Stimulated activated CD4-positive, alpha-beta T cell treated with anti-CD3 and anti-CD28 coated beads, Interleukin-2, amount 100 ng/mL, for 48 hours (primary cell): ENCODE results near the gene CEP131.

Experiments
- DNase-seq, 2 donors: peaks; one replicate each; pipeline ENCODE4 v3.0.0-alpha.2; 2020

The CEP131 gene

DNA sequence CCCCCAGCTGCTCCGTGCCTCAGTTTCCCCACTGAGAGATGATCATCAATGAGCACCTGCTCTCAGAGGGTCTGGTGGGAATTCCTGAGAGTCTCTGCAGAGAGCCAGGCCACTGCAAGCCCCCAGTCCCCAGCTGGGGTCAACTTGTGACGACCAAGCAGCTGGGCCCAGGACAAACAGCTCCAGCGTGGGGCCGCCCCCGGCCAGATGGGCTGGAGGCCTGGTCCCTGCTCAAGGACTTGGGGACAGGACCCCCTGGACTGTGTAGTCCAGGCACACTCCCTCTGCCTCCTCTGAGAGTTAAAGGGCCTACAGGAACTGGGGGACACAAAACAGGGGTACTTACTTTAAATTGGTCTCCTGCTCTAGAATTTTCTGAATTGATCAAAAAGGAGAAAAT lies 40.2 kb downstream of the CEP131 start:
- no peak for DNase-seq

DNA sequence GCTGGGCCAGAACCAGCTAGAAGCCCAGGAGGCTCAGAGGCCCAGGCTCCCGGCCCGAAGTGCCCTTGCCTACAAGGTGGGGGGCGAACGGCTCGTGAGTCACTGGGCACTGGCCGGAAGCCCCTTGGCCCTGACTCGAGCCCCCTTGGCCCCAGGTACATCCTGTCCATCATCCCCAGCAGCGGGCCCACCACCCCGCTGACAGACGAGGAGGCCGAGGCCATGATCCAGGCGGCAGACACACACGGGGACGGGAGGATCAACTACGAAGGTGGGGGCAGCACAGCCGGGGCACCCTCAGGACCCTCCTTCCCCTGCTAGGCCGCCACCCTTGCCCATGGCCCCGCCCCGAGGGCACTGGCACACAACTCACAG lies 41.0 kb downstream of the CEP131 start:
- no peak for DNase-seq

- no peak for DNase-seq
These were observed 41.6 kb downstream of the CEP131 start for GRCh38 chr17:81180836-81181810.

DNA sequence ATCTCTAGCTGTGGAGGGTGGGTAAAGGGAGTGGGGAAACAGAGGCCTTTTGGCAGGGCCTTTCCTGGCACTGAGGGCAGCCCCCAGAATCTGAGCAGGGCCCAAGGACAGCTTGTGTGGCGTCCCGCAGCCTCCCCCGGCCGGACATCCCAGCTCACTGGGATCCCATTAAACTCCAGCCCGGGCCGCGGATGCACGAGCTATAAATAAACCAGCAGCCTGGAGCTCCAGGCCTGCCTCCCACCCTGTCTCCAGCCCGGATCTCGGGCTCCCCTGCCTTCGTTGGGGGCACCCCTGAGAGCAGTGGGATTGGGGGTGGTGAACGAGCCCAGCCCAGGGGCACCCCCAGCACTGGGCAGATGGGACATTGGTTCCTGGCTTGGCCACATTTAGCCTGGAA lies 42.9 kb downstream of the CEP131 start:
- no peak for DNase-seq

DNA sequence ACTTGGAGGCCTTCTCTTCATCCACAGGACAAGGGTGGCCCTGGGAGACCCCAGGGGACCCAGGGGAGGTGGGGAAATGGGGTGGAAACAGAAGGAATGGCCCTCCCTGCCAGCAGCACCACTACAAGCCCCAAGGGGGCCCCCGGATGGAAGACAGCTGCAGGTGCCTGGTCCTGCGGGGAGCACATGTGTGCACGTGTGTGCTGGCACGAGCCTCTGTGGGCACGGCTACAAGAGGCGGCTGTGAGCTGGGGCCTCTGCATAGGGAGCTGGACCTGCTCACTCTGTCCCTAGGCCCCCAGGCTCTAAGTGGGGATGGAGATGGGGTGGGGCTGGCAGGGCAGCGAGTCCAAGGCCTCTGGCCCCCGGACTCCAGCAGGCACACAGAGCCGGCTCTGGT lies 43.5 kb downstream of the CEP131 start:
- no peak for DNase-seq

GRCh38 chr17:81178136-81179091 lies 44.4 kb downstream of the CEP131 start:
- no peak for DNase-seq

DNA sequence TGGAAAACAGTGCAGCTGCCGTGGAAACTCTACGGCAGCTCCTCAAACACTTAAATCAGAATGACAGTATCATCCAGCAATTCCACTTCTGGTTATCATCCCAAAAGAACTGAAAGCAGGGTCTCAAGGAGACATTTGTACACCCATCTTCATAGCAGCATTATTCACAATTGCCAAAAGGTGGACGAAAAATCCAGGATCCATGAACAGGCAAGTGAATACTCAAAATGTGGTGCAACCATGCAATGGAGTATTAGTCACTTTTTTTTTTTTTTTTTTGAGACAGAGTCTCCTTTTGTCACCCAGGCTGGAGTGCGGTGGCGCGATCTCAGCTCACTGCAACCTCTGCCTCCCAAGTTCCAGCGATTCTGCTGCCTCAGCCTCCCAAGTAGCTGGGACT lies 46.1 kb downstream of the CEP131 start:
- DNase-seq, result no peak

- no peak for DNase-seq
These were observed 49.0 kb downstream of the CEP131 start for GRCh38 chr17:81173762-81174155.

- no peak for DNase-seq
These were observed 49.6 kb downstream of the CEP131 start for GRCh38 chr17:81173052-81173761.

GRCh38 chr17:81171941-81172340 lies 50.8 kb downstream of the CEP131 start:
- DNase-seq, result no peak

GRCh38 chr17:81170727-81171494 lies 51.9 kb downstream of the CEP131 start:
- DNase-seq, result no peak

DNA sequence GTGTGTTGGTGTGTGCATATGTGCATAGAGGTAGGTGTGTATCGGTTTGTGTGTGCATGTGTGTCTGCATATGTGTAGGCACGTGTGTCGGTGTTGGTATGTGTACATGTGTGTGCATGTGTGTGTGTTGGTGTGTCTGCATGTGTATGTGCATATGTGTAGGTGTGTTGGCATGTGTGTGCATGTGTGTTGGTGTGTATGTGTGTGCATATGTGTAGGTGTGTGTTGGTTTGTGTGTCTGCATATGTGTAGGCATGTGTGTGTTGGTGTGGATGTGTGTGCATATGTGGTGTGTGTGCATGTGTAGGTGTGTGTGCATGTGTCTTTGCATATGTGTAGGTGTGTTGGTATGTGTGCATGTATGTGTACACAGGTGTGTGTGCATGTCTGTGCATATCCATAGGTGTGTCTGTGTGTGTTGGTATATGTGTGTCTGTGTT lies 52.9 kb downstream of the CEP131 start:
- no peak for DNase-seq

DNA sequence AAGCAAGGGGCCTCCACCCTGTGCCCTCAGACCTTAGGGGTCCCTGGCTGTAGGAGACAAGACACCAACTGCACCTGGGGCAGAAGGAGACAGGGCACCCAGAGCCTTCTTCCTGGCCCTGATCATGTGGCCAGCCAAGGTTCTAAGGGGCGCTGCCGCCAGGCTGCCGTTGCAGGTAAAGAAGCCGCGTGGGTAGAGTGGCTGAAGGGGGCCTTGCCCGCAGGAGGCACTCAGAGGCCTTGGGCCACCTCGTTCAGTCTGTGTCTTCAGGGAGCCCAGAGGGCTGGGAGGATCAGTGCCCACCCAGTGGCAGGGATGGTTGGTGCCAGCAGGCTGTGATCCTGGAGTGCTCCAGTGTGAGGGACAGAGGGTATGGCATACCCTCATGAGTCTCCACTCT lies 55.1 kb downstream of the CEP131 start:
- no peak for DNase-seq

DNA sequence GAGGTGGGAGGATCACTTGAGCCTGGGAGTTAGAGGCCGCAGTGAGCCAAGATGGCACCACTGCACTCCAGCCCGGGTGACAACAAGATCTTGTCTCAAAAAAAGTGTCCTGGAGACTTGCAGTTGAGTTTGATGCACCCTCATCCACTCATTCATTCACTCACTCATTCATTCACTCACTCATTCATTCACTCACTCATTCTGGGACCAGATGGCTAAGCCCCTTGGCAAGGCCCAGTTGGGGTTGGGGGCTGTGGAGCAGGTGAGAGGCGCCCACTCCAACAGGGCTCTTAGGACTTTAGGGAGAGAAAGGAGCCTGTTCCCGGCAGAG lies 55.6 kb downstream of the CEP131 start:
- DNase-seq, result no peak

- no peak for DNase-seq
These were observed 56.7 kb downstream of the CEP131 start, which contains the start of gene AATK for GRCh38 chr17:81166033-81166492. AATK (minus strand) TSS chr17:81166221; CDS start chr17:81165992, 229 bp downstream.

DNA sequence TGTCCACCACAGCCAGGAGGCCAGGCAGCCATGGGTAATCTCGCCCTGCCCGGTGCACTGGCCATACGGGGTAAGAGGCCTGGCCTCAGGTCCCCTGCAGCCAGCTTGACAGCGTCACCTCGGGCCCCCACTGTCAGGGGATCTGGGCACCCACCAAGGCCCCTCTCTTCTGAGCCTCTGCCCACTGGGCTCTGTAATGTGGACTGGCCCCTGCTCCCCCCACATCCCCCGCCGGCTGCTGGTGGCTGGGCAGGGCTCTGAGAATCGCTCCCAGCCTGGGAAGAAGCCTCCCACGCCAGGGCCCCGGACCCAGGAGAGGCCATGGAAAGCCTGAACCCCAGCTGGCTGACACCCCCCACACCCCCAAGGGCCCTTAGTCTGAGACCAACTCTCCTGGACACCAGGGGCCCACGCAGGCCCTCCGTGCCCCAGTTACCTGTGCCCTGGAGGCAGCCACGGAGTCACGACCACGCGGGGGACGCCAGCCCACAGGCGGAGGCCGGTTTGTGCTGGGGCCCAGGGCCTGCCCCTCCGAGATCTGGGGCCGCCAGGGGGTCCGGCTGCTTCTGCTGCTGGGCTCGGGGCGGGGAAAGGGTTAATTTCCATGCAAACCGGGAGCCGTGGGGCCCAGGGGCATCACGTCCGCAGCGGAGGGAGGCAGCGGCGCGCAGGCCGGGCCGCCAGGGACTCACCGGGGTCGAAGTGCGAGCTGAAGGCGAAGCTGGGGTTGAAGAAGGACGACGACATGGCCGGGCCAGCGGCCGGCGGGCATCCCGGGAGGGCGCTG lies 57.3 kb downstream of the CEP131 start, which contains the start of gene PVALEF:
PVALEF (plus strand) TSS at position 262 of the 787 bp plus-strand sequence. CDS start 15,720 bp downstream, outside the sequence.
- DNase-seq, result no peak

DNA sequence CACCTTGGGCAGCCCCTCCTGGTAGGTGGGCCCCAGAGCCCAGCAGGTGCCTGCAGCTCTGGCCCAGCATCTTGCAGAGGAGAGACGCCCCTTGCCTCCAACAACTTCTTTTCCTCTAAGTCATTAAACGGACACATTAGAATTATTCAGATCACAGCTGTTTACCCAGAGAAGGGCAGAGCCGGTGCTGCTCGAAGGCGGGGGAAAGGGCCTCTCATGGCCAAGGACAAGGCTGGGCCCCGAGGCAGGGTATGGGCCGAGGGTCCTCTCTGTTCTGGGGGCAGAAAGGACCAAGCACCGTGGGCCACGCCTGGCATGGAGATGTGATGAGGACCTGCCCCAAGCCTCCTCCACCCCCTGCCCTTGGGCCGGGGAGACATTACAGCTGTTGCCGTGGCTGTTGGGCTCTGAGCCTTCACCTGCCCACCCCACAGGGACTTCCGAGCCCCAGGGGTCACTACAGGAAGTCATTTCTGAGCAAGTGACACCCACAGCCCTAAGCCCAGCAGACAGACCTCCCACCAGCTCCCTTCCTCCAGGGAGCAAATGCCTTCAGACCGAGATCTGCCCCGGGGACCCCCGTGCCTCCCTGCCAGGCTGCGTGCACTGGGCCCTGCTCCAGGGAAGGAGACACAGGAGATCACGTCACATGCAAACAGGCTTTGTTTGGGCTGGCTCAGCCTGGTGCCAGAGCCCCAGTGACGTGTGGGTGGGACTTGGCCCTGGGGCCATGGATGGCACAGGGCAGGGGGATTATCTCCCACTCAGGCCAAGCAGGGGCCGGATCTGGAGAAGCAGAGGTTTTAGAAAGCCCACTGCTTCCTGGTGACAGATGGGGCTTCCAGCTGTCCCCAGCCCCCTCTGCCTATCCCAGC lies 58.2 kb downstream of the CEP131 start:
- no peak for DNase-seq

DNA sequence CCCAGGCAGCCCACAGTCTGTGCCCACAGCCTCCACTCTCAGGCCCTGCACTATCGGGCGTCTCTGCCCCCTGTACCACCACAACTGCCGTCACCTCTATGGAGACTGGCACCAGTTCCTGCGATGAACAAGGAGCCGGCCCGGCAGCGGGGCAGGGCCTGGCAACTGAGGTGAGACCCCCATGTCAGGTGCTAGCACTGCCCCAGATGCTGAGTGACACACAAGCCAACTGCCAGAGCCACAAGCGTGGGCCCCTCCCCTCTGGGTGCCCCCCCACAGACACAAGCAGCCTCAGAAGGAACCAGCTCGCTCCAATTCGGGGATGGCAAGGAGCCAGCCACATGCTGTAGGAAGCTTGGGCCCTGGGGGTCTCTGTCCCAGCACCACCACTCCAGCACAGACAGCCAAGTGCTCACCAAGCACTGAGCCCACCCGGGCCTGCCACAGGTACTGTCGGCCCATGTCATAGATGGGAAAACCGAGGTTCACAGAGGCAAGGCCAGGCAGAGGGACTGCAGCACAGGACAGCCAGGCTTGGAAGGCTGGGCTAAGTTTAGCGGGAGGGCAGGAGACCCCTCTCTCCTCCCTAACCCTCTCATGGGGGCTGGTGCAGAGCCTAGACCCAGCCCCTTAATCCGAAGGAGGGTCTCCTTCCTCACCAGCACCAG lies 58.9 kb downstream of the CEP131 start:
- DNase-seq, result no peak

- DNase-seq, result no peak
These were observed 59.6 kb downstream of the CEP131 start for GRCh38 chr17:81163051-81163695.
